GM20000 (cell line): Measurements from ENCODE around the gene TGIF2.

ENCODE experiments used
- DNase-seq: peaks from one replicate; pipeline ENCODE4 v3.0.0; 2012; ENCODE audit warnings: low spot score
- TF ChIP-seq, protein P1 (sequence below): IDR thresholded peaks from 2 replicates; pipeline ENCODE4 v1.5.1; 2012; ENCODE audit warnings: mild to moderate bottlenecking, control low read depth; ENCODE audit errors: extremely low read depth, missing control alignments

Gene TGIF2

DNA sequence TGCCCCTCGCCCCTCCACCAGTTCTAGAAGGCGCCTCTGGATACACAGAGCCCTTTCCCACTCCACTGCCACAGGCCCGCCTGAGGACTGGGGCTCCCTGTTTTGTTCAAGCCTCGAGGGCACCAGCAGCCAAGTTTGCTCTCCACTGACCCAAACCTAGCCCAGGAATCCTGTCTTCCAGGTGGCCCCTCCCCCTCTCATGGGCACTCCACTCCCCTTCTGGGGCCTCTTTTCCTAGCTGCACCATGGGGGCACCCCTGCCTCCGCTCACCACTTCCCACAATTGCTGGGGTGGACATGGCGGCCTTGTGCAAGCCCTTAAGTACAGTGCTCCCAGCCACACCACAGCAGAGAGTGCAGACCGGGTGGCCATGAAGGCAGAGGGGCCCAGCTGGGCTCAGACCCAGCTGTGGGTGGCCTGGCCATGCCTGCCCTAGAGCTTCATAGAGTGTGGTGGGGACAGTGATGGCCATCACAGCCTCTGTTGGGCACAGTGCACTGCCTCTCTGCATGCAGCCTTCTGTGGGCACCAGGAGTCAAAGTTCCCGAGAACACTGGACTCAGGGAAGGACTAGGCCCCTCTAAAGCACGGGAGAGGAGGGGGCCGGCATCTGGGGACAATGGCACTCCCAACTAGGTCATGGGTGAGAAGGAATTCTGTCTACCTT is 30.7 kb upstream of the TGIF2 start:
- DNase-seq, result no peak

DNA sequence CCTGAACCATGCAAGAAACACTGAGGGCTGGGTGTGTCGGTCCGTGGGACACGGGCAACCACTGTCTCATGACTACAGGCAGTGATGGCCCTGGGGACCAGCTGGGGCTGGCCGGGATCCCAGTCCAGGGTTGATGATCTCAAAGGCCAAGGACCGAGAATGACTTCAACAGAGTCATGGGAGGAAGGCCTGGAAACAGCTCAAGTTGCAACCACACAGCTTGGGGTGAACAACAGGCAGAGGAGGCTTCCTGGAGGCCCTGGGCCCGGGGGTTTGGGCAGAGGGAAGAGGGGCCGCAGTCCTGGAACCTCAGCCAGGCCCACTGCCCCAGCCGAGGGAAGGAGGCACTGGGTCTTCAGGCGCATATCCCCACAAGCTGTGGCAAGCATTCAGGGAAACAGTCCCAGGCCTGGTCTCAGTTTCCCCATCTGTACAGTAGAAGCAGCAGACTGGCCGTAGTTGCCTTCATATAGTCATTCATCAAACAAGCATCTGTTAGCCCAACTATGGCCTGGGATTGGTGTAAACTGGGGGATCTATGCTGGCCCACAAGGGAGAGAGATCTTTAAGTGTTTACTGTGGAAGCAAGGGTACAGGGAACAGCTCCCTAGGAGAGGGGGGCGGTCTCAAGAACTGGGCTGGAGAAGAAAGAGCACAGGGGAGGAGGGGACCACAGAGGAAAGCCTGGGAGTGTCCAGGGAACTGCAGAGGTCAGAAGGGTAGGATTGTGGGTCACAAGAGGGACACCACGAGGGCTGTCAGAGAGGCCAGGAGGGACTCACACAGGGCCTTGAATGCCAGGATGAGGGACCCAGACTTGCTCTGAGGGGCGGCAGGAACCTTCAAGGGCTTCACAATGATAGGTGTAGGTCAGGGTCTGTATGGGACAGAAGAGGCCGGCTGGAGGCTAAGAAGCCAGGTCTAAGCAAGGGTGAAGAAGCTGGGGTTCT is 29.9 kb upstream of the TGIF2 start:
- DNase-seq, result no peak
- TF ChIP-seq, protein P1, sequence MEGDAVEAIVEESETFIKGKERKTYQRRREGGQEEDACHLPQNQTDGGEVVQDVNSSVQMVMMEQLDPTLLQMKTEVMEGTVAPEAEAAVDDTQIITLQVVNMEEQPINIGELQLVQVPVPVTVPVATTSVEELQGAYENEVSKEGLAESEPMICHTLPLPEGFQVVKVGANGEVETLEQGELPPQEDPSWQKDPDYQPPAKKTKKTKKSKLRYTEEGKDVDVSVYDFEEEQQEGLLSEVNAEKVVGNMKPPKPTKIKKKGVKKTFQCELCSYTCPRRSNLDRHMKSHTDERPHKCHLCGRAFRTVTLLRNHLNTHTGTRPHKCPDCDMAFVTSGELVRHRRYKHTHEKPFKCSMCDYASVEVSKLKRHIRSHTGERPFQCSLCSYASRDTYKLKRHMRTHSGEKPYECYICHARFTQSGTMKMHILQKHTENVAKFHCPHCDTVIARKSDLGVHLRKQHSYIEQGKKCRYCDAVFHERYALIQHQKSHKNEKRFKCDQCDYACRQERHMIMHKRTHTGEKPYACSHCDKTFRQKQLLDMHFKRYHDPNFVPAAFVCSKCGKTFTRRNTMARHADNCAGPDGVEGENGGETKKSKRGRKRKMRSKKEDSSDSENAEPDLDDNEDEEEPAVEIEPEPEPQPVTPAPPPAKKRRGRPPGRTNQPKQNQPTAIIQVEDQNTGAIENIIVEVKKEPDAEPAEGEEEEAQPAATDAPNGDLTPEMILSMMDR, result no peak

More for the DNA sequence above, 30.7 kb upstream of the TGIF2 start:
- TF ChIP-seq, protein P1, result no peak

DNA sequence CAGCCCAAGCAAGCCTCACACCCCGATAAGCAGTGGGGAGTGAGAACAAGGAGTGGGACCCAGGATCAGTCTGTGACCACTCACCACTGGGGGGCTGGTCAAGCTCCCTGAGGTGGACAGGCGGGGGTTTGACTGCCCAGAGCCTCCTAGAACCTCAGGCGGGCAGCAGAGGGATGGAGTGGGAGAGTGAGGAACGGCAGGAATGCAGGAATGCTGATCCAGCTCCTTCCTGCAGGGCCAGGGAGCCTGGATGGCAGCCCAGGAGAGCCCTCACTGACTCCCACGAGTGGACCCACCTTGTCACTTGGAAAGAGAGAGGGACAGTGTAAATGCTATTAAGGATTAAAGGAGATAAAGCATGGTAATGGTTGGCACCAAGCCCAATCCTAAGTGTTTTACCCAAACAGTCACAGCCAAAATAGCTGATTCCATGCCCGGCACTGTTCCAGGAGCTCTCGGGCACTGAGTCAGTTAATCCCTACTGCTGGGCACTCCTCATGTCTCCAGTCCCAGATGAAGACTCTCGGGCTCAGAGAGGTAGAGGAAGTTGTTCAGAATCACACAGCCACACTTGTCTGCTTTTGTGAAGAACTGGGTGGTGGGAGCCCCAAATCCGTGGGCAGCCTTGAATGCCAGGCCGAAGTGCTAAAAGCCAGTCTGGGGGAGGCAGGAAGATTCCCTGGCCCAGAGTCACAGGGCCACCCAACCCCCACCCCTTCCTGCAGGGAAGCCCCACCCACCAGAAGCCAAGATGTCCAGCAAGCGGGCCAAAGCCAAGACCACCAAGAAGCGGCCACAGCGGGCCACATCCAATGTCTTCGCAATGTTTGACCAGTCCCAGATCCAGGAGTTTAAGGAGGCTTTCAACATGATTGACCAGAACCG is 29.0 kb upstream of the TGIF2 start:
- TF ChIP-seq, protein P1, result no peak
- no peak for DNase-seq

DNA sequence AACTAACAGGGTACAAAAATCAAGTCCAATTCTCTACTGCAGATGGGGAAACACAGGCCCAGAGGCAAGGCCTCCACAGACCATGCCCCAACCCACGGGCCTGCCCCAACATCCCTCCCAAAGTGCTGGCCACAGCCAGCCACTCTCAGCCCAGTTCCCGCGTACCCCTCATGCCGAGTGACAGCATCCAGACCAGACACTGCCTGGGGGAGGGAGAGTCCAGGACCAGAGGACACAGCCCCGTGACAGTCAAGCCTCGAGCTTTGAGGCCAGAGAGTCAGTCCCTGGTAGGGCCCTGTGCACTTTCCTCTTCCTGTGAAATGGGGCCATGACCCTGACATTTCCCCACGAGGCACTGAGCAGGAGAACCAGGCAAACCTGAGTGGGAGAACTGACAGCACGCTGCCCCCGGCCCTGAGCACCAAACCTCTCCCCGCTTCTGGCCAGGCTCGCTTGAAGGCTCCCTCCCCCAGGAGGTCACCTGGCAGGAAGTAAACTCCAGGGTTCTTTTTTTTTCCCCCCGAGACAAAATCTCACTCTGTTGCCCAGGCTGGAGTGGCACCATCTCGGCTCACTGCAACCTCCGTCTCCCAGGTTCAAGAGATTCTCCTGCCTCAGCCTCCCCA is 27.2 kb upstream of the TGIF2 start:
- TF ChIP-seq, protein P1, result no peak
- DNase-seq, result no peak

DNA sequence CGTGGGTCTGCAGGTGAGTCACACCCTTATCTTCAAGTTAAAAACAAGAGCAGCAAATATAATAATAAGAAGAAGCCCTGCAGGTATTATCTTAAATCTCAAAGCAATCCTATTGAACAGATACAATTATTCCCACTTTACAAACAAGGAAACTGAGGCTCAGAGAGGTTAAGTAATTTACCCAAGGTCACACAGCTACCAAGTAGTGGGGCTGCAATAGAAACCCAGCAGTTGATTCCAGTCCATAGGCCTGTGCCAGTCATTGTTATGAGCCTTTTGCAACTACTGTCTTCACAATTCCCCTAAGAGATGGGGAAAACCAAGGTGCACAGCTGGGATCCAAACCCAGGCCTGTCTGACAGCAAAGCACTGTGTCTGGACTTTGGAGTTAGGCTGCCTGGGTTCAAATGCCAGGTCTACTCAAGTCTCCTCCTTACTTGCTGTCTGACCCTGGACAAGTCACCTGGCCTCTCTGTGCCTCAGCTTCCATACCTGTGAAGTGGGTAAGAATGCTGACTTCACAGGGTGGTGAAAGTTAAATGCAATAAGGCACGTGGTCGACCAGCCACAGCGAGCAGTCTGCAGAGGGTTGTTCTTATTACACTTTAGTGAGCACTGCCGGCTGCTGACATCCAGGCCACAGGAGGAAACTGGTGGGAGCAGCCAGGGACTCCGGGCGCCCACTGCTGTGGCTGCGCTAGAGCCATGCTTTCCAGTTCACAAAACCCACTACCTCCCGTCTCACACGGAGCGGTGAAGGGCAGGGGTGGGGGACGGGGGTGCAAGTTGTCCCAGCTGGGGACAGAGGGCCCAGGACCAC is 26.0 kb upstream of the TGIF2 start:
- TF ChIP-seq, protein P1, result no peak
- DNase-seq, result no peak

DNA sequence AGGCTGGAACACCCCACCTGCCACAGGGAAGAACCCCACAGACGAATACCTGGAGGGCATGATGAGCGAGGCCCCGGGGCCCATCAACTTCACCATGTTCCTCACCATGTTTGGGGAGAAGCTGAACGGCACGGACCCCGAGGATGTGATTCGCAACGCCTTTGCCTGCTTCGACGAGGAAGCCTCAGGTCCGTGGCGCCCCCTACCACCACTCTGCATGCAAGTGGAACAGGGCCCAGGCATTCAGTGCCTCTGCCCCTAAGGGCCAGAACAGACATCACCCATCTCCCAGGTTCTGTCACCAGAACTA is 25.4 kb upstream of the TGIF2 start:
- DNase-seq, result no peak
- TF ChIP-seq, protein P1, result no peak
